ENCODE results near the gene RPAP2. TPM values are rescaled to one million over a fixed set of nuclear protein-coding genes. Genes with fewer than 3 reads are reported as not detected.
"Not testable (repeated sequence)": the region's sequence is repeated elsewhere in the genome, so short reads cannot be mapped to it uniquely, and the experiment has no call there.

The RPAP2 gene
- total RNA-seq, 2 experiments from 2014 or later = 21.0 to 21.9 TPM

- H3K27me3 Mint-ChIP-seq (ENCODE audit: low read depth) = no peaks in the 10 kb centered on the region
- H3K36me3 Mint-ChIP-seq (ENCODE audit: low read depth) = peaks cover 2% of the 10 kb centered on the region
These were observed 105.8 kb downstream of the RPAP2 start for GRCh38 chr1:92404661-92405060.

DNA sequence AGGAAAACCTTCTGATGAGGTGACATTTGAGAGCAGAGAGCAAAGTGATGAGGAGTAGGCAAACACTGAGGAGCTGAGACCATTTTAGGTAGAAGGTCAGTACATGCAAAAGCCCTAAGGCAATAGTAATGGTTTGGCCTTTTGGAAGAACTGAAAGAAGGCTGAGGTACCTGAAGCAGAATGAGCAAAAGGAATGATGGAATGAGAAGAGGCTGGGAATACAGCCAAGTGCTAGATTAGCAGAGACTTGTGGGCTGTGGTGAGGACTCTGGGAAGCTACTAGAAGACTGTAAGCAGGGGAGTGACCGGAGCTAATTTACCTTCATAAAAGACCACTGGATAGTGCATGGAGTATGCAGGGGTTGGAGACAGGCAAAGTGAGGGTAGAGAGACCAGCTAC is 110.0 kb downstream of the RPAP2 start:
- Mint-ChIP-seq H3K4me3 (no peak overlapping the region), H3K4me1 (ENCODE audit: low read depth) (peaks cover 31% of the 10 kb centered on the region), H3K9me3 (peaks cover 4% of the 10 kb centered on the region), H3K27me3 (ENCODE audit: low read depth) (no peaks in the 10 kb centered on the region), H3K27ac (no peak overlapping the region), H3K36me3 (ENCODE audit: low read depth) (peaks cover 2% of the 10 kb centered on the region)
- intact Hi-C loops (cut with micrococcal nuclease) = no loop called here
- no peak for DNase-seq
- CTCF ChIA-PET = interaction anchor here (0.6 to 0.9 kb wide), 2 partner anchors 10 to 39 kb away, joined by 5 read pairs; no protein-coding TSS in a partner anchor

More at GRCh38 chr1:92404661-92405060, 105.8 kb downstream of the RPAP2 start:
- no peak for DNase-seq
- intact Hi-C loops (cut with micrococcal nuclease) = no loop called here
- Mint-ChIP-seq H3K4me3 (no peak overlapping the region), H3K9me3 (peaks cover 9% of the 10 kb centered on the region), H3K4me1 (ENCODE audit: low read depth) (peaks cover 8% of the 10 kb centered on the region), H3K27ac (no peak overlapping the region)
- CTCF ChIA-PET = interaction anchor here (1.3 kb wide), 1 partner anchor 94 kb away, joined by 3 read pairs; no protein-coding TSS in a partner anchor

DNA sequence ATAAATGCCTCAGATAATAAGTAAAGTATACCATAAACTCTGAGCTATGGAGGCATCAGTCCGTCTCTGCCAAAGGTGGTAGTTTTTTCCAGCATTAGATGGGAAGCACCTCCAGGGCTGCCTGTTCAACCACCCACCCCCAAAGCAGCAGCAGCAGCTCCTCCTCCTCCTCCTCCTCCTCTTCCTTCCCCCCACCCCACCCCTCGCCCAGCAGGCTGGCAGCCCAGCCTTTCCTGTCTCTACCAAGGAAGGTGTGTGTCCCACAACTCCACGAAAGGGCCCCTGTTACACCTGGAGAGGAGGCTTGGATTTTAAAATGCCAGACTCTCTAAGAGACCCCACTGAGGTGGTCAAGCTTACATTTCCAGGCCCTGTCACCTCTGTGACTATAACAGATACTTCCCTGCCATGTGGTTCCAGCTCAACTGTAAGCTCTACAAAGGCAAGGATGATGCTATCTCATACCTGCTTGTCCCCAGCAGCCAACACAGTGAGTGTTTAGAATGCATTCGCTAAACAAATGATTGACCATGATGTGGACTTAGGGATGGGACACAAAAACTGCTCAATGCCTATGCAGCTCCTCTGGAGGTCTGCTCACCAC is 111.2 kb downstream of the RPAP2 start:
- no peaks in the 10 kb centered on the region for H3K9me3 Mint-ChIP-seq
- no peak for DNase-seq
- intact Hi-C loops (cut with micrococcal nuclease) = no loop called here
- no peaks in the 10 kb centered on the region for H3K36me3 Mint-ChIP-seq (ENCODE audit: low read depth)
- no peak overlapping the region for H3K4me3 Mint-ChIP-seq
- CTCF ChIA-PET = interaction anchor here (0.9 to 2.5 kb wide), 3 partner anchors 11 to 100 kb away, joined by 4 to 9 read pairs (median 5); no protein-coding TSS in a partner anchor
- H3K4me1 Mint-ChIP-seq (ENCODE audit: low read depth) = peaks cover 31% of the 10 kb centered on the region
- no peaks in the 10 kb centered on the region for H3K27me3 Mint-ChIP-seq (ENCODE audit: low read depth)
- no peak overlapping the region for H3K27ac Mint-ChIP-seq

GRCh38 chr1:92410706-92411105 is 111.8 kb downstream of the RPAP2 start:
- intact Hi-C loops (cut with micrococcal nuclease) = no loop called here
- DNase-seq = peak; percentile 60
- CTCF ChIA-PET = interaction anchor here (0.6 to 2.5 kb wide), 3 partner anchors 10 to 340 kb away, joined by 4 to 9 read pairs (median 4); no protein-coding TSS in a partner anchor
- Mint-ChIP-seq H3K36me3 (ENCODE audit: low read depth) (no peaks in the 10 kb centered on the region), H3K4me1 (ENCODE audit: low read depth) (peaks cover 31% of the 10 kb centered on the region), H3K4me3 (no peak overlapping the region), H3K27ac (no peak overlapping the region), H3K27me3 (ENCODE audit: low read depth) (no peaks in the 10 kb centered on the region), H3K9me3 (no peaks in the 10 kb centered on the region)

GRCh38 chr1:92411511-92411910 is 112.7 kb downstream of the RPAP2 start:
- DNase-seq = peak; percentile 16
- Mint-ChIP-seq H3K27ac (no peak overlapping the region), H3K36me3 (ENCODE audit: low read depth) (no peaks in the 10 kb centered on the region), H3K4me3 (no peak overlapping the region), H3K27me3 (ENCODE audit: low read depth) (no peaks in the 10 kb centered on the region), H3K9me3 (no peaks in the 10 kb centered on the region), H3K4me1 (ENCODE audit: low read depth) (peaks cover 31% of the 10 kb centered on the region)
- intact Hi-C loops (cut with micrococcal nuclease) = no loop called here
- CTCF ChIA-PET = interaction anchor here (2.5 kb wide), 1 partner anchor 102 kb away, joined by 9 read pairs; no protein-coding TSS in a partner anchor

GRCh38 chr1:92419642-92420041 is 120.8 kb downstream of the RPAP2 start:
- H3K9me3 Mint-ChIP-seq = no peaks in the 10 kb centered on the region
- no peaks in the 10 kb centered on the region for H3K4me1 Mint-ChIP-seq (ENCODE audit: low read depth)
- H3K27ac Mint-ChIP-seq = no peak overlapping the region
- intact Hi-C loops (cut with micrococcal nuclease) = no loop called here
- H3K36me3 Mint-ChIP-seq (ENCODE audit: low read depth) = no peaks in the 10 kb centered on the region
- H3K4me3 Mint-ChIP-seq = no peak overlapping the region
- CTCF ChIA-PET = no interaction called here
- DNase-seq = no peak
- H3K27me3 Mint-ChIP-seq (ENCODE audit: low read depth) = no peaks in the 10 kb centered on the region

DNA sequence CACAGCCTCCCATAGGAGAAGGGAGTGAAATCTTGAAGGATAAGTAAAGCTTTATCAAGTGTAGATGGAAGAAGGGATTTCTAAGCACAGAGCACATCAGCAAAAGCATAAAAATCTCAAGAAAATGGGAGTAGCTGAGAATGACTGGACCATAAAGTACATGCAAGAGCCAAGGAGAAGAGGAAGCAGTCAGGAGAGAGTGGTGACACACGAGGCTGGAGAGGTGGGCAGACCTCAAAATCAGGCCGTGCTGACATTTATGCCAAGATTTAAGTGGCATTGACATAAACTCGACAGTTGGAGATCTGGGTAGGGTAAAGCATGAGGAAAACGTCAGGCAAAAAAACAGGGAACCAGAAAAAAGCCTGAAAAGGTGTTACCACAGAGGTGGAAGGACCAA is 125.5 kb downstream of the RPAP2 start:
- Mint-ChIP-seq H3K27ac (no peak overlapping the region), H3K4me3 (no peak overlapping the region), H3K9me3 (no peaks in the 10 kb centered on the region), H3K4me1 (ENCODE audit: low read depth) (no peaks in the 10 kb centered on the region), H3K36me3 (ENCODE audit: low read depth) (no peaks in the 10 kb centered on the region), H3K27me3 (ENCODE audit: low read depth) (no peaks in the 10 kb centered on the region)
- no peak for DNase-seq
- intact Hi-C loops (cut with micrococcal nuclease) = no loop called here
- CTCF ChIA-PET = no interaction called here

- Mint-ChIP-seq H3K9me3 (no peaks in the 10 kb centered on the region), H3K27ac (no peak overlapping the region), H3K36me3 (ENCODE audit: low read depth) (no peaks in the 10 kb centered on the region), H3K4me1 (ENCODE audit: low read depth) (no peaks in the 10 kb centered on the region), H3K27me3 (ENCODE audit: low read depth) (no peaks in the 10 kb centered on the region), H3K4me3 (no peak overlapping the region)
- no peak for DNase-seq
- CTCF ChIA-PET = interaction anchor here (1.6 kb wide), 2 partner anchors 8 to 90 kb away, joined by 4 to 5 read pairs; no protein-coding TSS in a partner anchor
- intact Hi-C loops (cut with micrococcal nuclease) = no loop called here
These were observed 126.8 kb downstream of the RPAP2 start for GRCh38 chr1:92425617-92426016.

DNA sequence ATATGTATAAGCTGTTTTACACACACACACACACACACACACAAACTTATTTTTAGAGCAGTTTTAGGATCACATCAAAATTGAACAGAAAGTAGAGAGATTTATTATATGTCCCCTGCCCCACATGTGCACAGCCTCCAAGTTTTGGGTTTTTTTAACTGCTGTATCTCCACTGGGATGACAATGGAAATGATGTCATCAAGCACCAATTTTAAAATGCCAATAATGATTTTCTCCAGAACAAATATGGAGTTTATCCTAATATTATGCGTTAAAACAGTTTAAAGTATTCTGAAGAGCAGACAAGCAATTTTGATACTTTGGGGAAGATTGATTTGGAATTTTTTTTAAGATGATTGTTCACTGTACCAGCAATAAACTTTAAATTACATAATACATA is 131.2 kb downstream of the RPAP2 start:
- Mint-ChIP-seq H3K27me3 (ENCODE audit: low read depth) (no peaks in the 10 kb centered on the region), H3K4me3 (no peak overlapping the region), H3K27ac (no peak overlapping the region), H3K4me1 (ENCODE audit: low read depth) (no peaks in the 10 kb centered on the region), H3K9me3 (peaks cover 8% of the 10 kb centered on the region), H3K36me3 (ENCODE audit: low read depth) (no peaks in the 10 kb centered on the region)
- CTCF ChIA-PET = interaction anchor here (0.6 kb wide), 1 partner anchor 25 kb away, joined by 3 read pairs; no protein-coding TSS in a partner anchor
- intact Hi-C loops (cut with micrococcal nuclease) = no loop called here
- DNase-seq = no peak

GRCh38 chr1:92434572-92434971 is 135.7 kb downstream of the RPAP2 start:
- peaks cover 11% of the 10 kb centered on the region for H3K9me3 Mint-ChIP-seq
- H3K4me3 Mint-ChIP-seq; H3K27ac Mint-ChIP-seq; H3K4me1 Mint-ChIP-seq (ENCODE audit: low read depth); intact Hi-C loops (cut with micrococcal nuclease); DNase-seq; H3K27me3 Mint-ChIP-seq (ENCODE audit: low read depth); H3K36me3 Mint-ChIP-seq (ENCODE audit: low read depth); CTCF ChIA-PET: not testable (repeated sequence)

DNA sequence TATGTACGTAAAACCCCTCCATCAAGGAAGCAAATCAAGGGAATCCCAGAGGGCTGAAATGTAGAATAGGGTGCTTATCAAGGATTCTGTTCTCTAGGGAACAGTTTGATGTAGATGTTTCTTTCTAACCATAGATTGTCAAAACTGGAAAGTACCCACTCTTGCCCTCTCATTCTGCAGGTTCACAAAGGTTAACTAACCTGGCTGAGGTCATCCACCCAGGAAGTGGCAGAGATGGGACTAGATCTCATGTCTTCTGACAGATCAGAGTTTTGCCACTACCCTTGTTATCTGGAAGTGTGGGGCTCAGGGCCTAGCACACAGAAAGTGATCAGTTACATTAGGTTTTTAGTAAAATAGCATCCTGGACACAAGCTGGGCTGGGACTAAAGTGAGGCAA is 140.4 kb downstream of the RPAP2 start:
- no peak overlapping the region for H3K27ac Mint-ChIP-seq
- no peak overlapping the region for H3K4me3 Mint-ChIP-seq
- CTCF ChIA-PET = no interaction called here
- H3K36me3 Mint-ChIP-seq (ENCODE audit: low read depth) = no peaks in the 10 kb centered on the region
- peaks cover 6% of the 10 kb centered on the region for H3K4me1 Mint-ChIP-seq (ENCODE audit: low read depth)
- no peaks in the 10 kb centered on the region for H3K27me3 Mint-ChIP-seq (ENCODE audit: low read depth)
- intact Hi-C loops (cut with micrococcal nuclease) = no loop called here
- peaks cover 4% of the 10 kb centered on the region for H3K9me3 Mint-ChIP-seq
- DNase-seq = peak; percentile 16

- H3K9me3 Mint-ChIP-seq = no peaks in the 10 kb centered on the region
- no peak overlapping the region for H3K4me3 Mint-ChIP-seq
- no peak overlapping the region for H3K27ac Mint-ChIP-seq
- H3K4me1 Mint-ChIP-seq (ENCODE audit: low read depth) = peaks cover 6% of the 10 kb centered on the region
- CTCF ChIA-PET = no interaction called here
- intact Hi-C loops (cut with micrococcal nuclease) = no loop called here
- DNase-seq = no peak
- H3K27me3 Mint-ChIP-seq (ENCODE audit: low read depth) = no peaks in the 10 kb centered on the region
- H3K36me3 Mint-ChIP-seq (ENCODE audit: low read depth) = no peaks in the 10 kb centered on the region
These were observed 142.4 kb downstream of the RPAP2 start for GRCh38 chr1:92441316-92441696.

DNA sequence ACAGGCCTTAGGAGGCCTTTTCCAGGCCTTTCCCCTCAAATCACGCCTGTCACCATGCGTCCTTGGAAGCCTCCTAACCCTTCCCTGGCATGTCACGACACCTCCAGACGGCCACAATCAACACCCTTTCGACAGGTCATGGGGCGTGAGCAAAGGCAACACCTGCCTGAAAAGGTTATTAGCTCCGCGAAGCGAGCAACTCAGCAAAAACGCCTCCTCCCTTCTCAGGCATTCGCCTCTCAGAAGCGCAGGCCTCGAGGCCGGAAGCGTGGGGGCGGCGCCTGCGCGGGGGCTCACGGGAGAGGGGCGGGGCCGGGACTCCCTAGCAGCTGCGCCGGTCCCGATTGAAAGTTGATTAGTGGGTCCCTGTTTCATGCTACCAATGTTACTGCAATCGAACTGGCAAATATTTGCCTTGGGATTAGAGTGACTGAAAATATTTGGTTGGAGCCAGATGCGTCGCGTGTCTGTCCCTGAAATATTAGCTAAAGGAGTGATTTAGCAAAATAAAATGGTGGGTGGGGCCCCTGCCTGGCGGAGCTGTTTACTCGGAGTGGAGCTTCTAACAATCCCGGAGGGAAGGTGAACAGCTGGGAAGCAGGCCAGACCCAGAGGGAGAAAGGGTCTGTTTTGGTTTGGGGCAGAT is 143.0 kb downstream of the RPAP2 start:
- no peak overlapping the region for H3K27ac Mint-ChIP-seq
- intact Hi-C loops (cut with micrococcal nuclease) = no loop called here
- no peaks in the 10 kb centered on the region for H3K9me3 Mint-ChIP-seq
- no peaks in the 10 kb centered on the region for H3K36me3 Mint-ChIP-seq (ENCODE audit: low read depth)
- H3K27me3 Mint-ChIP-seq (ENCODE audit: low read depth) = no peaks in the 10 kb centered on the region
- H3K4me1 Mint-ChIP-seq (ENCODE audit: low read depth) = peaks cover 10% of the 10 kb centered on the region
- no peak for DNase-seq
- H3K4me3 Mint-ChIP-seq = no peak overlapping the region
- CTCF ChIA-PET = interaction anchor here (0.7 kb wide), 1 partner anchor 360 kb away, joined by 3 read pairs; no protein-coding TSS in a partner anchor
